CD4-positive, alpha-beta T cell treated with Interleukin-12 subunit alpha and Interleukin-12 subunit beta, for 1 hour (primary cell): ENCODE data around the gene HEPHL1.
"Not testable (repeated sequence)": the region's sequence is repeated elsewhere in the genome, so short reads cannot be mapped to it uniquely, and the experiment has no call there.

Experiments
- DNase-seq: peaks from one replicate; pipeline ENCODE4 v3.0.0-alpha.2; 2020

The HEPHL1 gene

GRCh38 chr11:94020777-94021481 lies at the start of gene HEPHL1:
Gene HEPHL1, plus strand, starts transcription at chr11:94021354. Its CDS starts 15 bp downstream, at chr11:94021369.
- DNase-seq, result no peak

- DNase-seq, result no peak
Observed at GRCh38 chr11:93972790-93973189, 48.4 kb upstream of the HEPHL1 start.

- DNase-seq, result not testable (repeated sequence)
Observed at GRCh38 chr11:93973322-93974051, 47.7 kb upstream of the HEPHL1 start.

GRCh38 chr11:93974759-93975158 lies 46.4 kb upstream of the HEPHL1 start:
- no peak for DNase-seq

DNA sequence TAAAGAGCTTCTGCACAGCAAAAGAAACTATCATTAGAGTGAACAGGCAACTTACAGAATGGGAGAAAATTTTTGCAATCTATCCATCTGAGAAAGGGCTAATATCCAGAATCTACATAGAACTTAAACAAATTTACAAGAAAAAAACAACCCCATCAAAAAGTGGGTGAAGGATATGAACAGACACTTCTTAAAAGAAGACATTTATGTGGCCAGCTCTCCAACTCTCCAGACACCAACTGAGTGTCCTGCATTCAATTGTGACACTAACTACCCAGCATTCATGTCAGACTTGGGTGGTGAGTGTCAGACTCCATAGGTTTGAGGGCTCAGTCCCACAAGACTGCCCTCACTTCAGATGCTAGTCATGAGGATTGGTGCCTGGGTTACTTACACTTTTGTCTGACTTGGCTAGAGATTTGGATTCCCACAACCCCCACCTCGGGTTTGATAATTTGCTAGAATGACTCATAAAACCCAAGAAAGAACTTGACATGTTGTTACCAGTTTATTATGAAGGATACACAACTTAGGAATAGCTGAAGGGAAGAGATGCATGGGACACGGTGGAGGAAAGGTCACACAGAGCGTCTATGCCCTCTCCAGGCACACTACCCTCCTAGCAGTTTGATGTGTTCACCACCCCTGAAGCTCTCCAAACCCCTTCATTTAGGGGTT lies 44.4 kb upstream of the HEPHL1 start:
- not testable (repeated sequence) for DNase-seq

DNA sequence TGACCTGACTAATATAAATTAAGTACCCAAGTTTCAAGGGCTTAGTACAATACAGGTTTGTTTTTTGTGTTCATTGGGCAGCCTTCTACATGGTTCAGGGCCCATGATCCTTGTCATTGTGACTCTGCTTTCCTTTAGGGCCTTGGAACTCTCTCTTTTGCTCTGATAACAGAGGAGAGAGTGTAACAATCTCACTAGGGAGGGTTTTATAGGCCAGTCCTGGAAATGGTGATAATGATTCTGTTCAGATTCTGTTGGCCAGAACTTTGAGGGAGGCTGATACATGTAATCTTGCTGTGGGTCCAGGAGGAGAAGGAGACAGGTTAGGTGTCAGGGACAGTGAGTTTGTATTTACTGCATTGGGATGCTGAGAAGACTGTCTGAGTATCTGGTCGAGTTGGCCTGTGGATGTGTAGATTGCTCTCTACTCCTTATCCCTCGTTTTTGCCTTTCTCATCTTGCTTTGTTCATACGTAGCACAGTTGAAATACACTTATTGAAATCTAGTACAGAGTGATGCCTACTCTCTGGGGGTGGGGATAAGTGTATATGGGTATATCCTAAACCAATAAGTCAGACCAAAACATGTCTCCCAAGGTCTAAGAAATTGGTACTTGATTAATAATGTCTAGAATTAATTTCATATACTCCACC lies 37.5 kb upstream of the HEPHL1 start:
- DNase-seq, result no peak

- no peak for DNase-seq
Observed at GRCh38 chr11:93984196-93984567, 37.0 kb upstream of the HEPHL1 start.

DNA sequence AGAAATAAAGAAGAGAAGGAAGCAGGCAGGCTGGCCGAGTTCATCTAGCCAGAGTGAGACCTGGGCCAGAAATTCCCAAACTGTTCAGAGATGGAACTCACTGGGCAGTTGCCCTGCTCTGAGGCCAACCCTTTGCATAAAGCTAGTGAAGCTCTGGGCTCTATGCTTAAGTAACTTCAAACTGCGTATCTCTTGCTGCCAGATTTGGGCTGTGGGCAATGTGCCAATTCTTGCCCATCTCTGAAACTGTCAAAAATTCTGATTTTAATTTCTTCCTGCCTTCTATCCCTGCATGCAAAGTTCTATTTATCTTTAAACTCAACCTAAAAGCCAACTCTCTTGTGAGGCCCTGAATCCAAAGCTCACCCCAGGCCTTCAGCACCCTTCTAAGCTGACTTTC lies 36.2 kb upstream of the HEPHL1 start:
- DNase-seq, result no peak

- no peak for DNase-seq
Observed at GRCh38 chr11:93986716-93987115, 34.4 kb upstream of the HEPHL1 start.

DNA sequence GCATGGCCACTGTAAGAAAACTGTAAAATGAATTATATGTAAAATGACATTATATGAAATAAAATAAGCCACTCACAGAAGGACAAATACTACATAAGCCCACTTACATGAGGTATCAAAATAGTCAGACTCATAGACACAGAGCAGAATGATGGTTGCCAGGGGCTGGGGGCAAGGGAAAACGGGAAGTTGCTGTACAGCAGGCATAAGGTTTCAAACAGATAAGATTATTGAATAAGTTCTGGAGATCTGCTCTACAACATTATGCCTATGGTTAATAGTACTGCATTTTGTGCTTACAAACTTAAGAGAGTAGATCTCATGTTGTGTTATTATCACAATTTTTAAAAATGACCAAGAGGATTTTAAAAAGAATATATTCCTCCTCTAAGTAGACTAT lies 32.7 kb upstream of the HEPHL1 start:
- DNase-seq, result no peak

DNA sequence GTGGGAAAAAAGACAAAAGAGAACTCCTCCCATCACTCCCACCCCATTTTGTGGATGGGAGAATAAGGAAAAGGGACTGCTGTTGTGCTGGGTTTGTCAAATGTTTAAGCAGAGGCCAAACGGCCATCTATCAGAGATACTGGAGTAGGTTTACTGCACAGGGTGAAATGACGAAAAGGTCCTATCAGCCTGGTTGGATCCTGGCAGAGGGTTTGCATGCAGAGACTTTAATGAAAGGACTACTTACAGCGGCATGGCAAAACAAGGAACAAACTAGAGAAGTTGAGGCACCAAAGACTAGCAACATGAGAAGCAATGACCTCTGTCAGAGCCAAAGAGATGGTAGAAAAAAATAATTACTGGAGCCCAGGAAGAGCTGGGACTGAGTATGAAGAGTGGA lies 32.2 kb upstream of the HEPHL1 start:
- no peak for DNase-seq

DNA sequence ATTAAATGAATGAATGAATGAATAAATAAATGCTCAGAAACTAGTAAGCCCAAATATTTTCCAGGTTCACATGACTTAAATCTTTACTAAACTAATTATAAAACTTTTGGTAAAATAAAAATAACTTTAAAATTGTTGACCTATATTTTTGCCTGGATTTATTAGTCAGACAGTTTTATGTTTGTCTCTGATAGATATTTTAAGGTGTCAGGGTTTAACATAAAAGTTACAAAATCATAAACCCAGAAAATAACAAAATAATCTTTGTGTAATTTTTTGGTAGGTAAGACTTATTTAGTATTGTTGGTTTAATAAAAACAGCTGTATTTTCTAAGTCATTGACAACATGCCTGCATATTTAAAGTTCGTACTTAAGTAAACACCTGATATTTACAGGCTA lies 27.4 kb upstream of the HEPHL1 start:
- no peak for DNase-seq

- no peak for DNase-seq
Observed at GRCh38 chr11:93997741-93998140, 23.4 kb upstream of the HEPHL1 start.

GRCh38 chr11:94000659-94001058 lies 20.5 kb upstream of the HEPHL1 start:
- no peak for DNase-seq

- DNase-seq, result no peak
Observed at GRCh38 chr11:94002226-94002625, 18.9 kb upstream of the HEPHL1 start.

DNA sequence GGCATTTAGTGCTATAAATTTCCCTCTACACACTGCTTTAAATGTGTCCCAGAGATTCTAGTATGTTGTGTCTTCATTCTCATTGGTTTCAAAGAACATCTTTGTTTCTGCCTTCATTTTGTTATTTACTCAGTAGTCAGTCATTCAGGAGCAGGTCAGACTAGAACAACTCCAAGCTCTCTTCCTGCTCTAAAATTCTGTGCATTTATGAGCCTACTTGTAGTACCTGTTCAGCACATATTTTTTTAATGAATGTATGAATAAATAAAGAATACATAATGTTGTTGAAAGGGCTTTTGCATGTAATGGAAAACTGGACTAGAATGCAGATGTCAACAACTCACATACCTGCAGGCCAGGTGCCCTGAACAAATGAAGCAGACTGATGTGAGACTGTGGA lies 13.7 kb upstream of the HEPHL1 start:
- DNase-seq, result no peak

GRCh38 chr11:94007906-94008305 lies 13.2 kb upstream of the HEPHL1 start:
- no peak for DNase-seq

DNA sequence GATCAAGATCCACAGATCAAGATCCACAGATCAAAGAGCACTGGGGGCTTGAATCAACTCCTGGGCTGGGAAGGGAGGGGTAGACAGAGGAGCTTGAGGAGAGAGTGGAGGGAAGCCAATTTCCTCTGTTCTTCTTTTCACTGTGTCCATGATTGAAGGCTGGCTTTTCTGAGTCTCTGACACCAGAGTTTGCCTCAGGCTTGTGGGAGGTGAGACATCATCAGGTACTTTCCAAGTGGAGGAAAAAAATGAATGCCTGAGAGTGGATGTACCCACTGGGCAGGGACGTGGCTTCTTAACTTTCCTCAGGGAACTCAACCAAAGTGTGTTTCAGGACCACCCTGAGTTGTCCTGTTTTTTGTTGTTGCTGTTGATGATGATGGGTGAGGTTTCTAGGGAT lies 11.0 kb upstream of the HEPHL1 start:
- no peak for DNase-seq

- no peak for DNase-seq
Observed at GRCh38 chr11:94011478-94011877, 9.7 kb upstream of the HEPHL1 start.

DNA sequence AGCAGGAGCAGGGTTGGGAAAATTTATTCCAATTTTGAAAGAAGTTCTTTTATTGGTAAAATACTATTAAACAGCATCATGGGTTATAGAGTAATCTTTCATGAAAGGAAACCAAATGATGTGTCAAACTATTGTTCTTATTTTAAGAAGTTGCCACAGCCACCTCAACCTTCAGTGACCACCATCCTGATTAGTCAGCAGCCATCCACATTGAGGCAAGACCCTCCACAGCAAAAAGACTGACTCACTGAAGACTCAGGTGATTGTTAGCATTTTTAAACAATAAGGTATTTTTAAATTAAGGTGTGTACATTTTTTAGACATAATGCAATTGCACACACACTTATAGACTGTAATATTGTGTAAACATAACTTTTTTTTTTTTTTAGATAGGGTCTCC lies 3.7 kb upstream of the HEPHL1 start:
- DNase-seq, result no peak

- no peak for DNase-seq
Observed at GRCh38 chr11:94018721-94019120, 2.4 kb upstream of the HEPHL1 start.

DNA sequence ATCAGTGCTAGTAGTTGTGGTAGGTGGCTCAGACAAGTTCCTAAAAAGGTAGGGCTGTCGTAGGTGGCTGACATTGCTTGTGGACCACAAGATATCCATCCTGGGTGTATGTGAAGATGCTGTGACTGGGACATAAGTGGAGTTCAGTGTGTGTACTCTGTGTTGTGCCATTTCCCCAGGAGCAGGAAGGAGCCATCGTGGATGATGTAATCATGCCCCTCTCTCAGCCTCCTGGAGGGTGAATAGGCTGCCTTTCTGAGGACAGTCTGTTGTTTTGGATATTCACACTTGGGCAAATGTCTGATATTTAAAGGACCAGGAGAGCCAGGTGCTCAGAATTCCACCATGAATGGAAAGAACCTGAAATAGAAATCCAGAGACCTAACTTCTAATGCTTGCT lies 2.7 kb downstream of the HEPHL1 start:
- no peak for DNase-seq

GRCh38 chr11:94024547-94024946 lies 3.4 kb downstream of the HEPHL1 start:
- no peak for DNase-seq
